A172 (cell line): ENCODE data around the gene PFAS. TPM values are rescaled to one million over a fixed set of nuclear protein-coding genes. Genes with fewer than 3 reads are reported as not detected.

Source experiments
- DNase-seq: peaks from one replicate; pipeline ENCODE4 v3.0.0-alpha.2; 2015; ENCODE audit warnings: low spot score
- total RNA-seq: library from RNA; depleted of rRNA; stranded (reverse); fragments of >200 nt; shearing (Covaris generic); gene quantifications from 2 replicates; pipeline ENCODE4 v1.2.3, GENCODE V29; 2014; rRNA removed

PFAS gene
- total RNA-seq, 1 experiment from 2014 or later = 28.0 TPM

DNA sequence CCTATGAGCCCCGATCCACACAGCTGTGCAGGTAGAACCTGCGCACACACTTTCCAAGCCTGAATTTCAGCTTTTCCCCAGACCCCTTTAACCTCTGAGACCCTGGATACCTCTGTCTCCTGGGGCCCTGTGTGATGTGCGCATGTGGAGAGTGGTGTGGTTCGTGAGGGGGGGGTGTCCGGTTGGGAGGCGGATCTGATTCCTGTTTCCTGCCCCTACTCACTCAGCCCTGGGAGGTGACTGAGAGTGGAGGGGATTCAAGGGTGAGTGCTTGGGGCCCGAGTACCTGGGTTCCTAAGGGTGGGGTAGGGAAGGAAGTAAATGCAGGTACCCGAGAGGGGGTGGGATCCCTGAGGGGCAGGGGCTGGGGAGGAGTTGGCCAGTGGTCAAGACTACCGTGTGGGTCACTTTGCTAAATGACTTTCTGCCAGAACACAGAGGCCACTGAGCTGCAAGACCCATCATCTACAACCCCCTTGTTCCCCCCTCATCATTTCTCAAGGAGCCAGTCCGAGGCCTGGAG is 61.6 kb downstream of the PFAS start:
- DNase-seq = no peak

DNA sequence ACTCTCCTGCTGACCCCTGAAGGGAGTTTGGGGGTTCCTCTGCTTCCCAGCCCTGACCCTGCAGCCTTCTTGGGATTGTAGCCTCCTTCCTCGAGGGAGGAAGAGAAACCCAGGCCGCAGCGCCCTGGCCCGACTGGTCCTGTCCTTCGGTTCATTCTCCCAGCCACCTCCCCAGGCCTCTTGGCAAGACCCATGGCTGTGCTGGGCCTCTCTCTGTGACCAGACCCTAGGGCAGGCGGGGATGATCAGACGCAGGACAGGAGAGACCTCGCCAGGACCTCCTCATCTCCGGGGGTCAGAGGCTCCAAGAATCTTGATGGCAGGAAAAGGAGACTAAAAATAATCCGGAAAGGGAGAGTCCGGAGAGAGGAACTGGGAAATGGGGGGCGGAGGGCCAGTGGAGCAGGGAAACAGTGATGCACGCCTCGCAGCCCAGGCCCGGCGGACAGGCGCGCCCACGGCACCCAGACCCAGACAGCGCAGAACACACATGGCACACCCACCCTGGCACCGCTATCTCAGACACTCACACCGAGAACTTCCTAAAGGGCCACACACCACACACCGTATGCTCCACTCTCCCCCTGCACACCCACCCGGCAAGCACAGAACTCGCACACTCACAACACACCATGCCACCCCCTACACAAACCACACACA is 62.2 kb downstream of the PFAS start:
- DNase-seq = no peak

DNA sequence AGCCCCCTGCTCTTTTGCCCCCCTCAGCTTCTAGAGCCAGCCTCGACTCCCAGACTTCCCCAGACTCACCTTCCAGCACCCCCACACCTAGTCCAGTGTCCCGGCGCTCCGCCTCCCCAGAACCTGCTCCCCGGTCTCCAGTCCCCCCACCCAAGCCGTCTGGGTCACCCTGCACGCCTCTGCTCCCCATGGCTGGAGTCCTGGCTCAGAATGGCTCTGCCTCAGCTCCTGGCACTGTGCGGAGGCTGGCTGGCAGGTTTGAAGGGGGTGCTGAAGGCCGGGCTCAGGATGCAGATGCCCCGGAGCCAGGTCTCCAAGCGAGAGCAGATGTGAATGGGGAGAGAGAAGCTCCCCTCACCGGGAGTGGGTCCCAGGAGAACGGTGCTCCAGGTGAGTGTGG is 63.2 kb downstream of the PFAS start:
- no peak for DNase-seq

DNA sequence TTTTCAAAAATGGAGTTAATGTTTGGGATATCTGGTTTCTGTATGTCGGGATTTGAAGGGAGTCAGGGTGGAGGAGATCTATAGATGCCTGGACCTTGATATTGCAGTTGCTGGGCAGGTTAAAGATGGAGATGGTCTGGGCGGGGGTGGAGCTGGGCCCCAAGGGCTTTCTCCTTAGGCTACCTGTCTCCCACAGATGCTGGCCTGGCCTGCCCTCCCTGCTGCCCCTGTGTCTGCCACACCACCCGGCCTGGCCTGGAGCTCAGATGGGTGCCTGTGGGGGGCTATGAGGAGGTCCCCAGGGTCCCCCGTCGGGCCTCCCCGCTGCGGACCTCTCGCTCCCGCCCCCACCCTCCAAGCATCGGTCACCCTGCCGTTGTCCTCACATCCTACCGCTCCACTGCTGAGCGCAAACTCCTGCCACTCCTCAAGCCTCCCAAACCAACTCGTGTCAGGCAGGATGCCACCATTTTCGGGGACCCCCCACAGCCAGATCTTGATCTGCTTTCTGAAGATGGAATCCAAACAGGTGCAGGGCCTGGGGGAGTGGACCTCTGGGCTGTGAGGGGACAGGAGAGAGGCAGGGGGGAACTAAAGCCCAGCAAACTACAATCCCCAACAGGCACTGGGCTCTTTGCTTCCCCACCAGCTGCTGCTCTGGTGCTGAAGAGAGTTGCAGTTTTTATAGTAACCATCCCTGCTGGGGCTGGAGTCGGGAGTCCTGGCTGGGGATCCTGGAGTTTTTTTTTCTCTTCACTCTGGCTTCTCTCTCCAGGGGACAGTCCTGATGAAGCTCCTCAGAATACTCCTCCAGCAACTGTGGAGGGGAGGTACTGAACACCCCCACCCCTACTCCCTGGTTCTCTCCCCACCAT is 63.9 kb downstream of the PFAS start:
- no peak for DNase-seq

DNA sequence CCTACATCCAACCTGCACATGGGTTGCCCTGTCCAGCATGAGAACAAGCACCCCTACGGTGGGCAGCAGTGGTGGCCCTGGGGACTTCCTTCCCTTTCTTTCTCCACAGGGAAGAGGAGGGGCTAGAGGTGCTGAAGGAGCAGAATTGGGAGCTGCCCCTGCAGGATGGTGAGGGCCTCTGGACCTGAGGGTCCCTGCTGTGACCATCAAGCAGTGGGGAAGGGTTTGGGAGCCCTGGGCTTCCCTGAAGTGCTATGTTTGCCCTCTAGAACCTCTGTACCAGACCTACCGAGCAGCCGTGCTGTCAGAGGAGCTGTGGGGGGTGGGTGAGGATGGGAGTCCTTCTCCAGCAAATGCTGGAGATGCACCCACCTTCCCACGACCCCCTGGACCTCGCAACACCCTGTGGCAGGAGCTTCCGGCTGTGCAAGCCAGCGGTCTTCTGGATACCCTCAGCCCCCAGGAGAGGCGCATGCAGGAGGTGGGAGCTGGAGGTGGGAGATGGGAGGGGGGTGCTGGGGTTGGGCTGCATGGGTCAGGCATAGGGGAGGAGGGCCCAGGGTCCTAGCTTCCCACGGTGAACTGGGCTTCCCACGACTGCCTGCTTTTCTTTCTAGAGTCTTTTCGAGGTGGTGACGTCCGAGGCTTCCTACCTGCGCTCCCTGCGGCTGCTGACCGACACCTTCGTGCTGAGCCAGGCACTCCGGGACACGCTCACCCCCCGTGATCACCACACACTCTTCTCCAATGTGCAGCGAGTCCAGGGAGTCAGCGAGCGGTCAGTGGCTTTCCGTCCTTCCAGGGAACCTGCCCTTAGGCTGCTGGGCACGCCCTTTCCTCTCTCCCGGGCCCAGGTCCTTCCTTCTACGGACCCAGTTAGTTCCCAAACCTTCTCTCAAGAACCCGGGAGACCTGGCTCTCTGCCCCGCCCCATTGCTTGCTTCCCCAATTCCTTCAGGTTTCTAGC is 66.0 kb downstream of the PFAS start:
- no peak for DNase-seq

DNA sequence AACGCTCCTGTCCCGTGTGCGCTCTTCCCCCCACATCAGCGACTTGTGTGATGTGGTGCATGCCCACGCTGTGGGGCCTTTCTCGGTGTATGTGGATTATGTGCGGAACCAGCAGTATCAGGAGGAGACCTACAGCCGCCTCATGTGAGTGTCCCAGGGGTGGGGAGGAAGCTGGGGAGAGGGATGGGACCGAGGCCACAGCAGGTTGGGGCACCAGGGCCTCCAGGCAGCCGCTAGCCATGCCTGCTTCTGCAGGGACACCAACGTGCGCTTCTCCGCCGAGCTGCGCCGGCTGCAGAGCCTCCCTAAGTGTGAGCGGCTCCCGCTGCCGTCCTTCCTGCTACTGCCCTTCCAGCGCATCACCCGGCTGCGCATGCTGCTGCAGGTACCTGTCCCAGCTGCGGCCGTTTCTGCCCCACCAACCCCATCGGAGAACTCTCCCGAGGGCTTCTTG is 66.7 kb downstream of the PFAS start:
- no peak for DNase-seq

DNA sequence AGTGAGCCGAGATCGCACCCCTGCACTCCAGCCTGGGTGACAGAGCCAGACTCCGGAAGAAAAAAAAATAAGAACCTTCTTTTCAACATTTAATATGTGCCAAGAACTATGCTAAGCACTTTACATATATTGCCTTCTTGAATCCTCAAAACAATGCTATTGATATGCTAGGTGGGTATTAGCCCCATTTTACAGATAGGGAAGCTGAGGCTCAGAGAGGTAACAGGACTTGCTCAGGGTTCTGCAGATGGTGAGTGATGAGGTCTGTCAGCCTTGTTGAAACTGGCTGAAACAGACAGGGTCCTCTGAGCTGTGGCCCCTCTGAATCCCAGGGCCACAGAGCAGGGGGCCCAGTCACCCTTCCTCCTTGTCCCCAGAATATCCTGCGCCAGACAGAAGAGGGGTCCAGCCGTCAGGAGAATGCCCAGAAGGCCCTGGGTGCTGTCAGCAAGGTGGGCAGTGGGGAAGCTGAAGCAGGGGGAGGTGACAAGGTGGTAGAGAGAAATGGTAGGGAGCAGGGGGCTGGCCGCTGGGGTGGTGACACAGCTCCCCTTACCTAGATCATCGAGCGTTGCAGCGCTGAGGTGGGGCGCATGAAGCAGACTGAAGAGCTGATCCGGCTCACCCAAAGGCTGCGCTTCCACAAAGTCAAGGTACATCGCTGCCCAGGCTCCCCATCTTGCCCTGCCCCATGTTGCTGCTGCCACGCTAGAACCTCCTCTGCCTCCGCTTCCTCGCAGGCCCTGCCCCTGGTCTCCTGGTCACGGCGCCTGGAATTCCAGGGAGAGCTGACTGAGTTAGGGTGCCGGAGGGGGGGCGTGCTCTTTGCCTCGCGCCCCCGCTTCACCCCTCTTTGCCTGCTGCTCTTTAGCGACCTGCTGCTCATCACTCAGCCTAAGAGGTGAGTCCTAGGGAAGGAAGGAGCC is 69.2 kb downstream of the PFAS start:
- DNase-seq = no peak

Other genes with a start within 250 kb of the PFAS start
- gene GUCY2D, start 246.7 kb upstream of the PFAS start, total RNA-seq = not detected in 2 replicates
- gene ALOX15B, start 210.2 kb upstream of the PFAS start, total RNA-seq = 0.14 TPM in 1 of 2 replicates, not detected in the other
- not detected in 2 replicates for gene ALOX12B, start 161.6 kb upstream of the PFAS start, total RNA-seq
- gene ALOXE3, start 130.8 kb upstream of the PFAS start, total RNA-seq = 0.05 TPM in 1 of 2 replicates, not detected in the other
- gene HES7, start 125.2 kb upstream of the PFAS start, total RNA-seq = not detected in 2 replicates
- gene PER1, start 96.9 kb upstream of the PFAS start, total RNA-seq = 6.9 and 7.5 TPM in 2 replicates
- 1.9 and 4.3 TPM in 2 replicates for gene VAMP2, start 86.3 kb upstream of the PFAS start, total RNA-seq
- gene TMEM107, start 72.9 kb upstream of the PFAS start, total RNA-seq = 35.8 and 39.3 TPM in 2 replicates
- gene BORCS6, start 59.1 kb upstream of the PFAS start, total RNA-seq = 8.8 and 10.9 TPM in 2 replicates
- gene AURKB, start 38.7 kb upstream of the PFAS start, total RNA-seq = 110 and 114 TPM in 2 replicates
- 3.2 and 7.7 TPM in 2 replicates for gene CTC1, start 1.2 kb upstream of the PFAS start, total RNA-seq
- gene RANGRF, start 39.4 kb downstream of the PFAS start, total RNA-seq = 12.1 and 17.4 TPM in 2 replicates
- gene SLC25A35, start 46.1 kb downstream of the PFAS start, total RNA-seq = 0.60 and 3.2 TPM in 2 replicates
- not detected in 2 replicates for gene ARHGEF15, start 61.0 kb downstream of the PFAS start, total RNA-seq
- gene ODF4, start 90.6 kb downstream of the PFAS start, total RNA-seq = not detected in 2 replicates
- gene RPL26, start 133.9 kb downstream of the PFAS start, total RNA-seq = 4,408 and 5,921 TPM in 2 replicates
- gene RNF222, start 148.5 kb downstream of the PFAS start, total RNA-seq = not detected in 2 replicates
- gene NDEL1, start 186.6 kb downstream of the PFAS start, total RNA-seq = 38.4 and 48.0 TPM in 2 replicates